ENCODE results near the gene SNX20.

Gene SNX20

DNA sequence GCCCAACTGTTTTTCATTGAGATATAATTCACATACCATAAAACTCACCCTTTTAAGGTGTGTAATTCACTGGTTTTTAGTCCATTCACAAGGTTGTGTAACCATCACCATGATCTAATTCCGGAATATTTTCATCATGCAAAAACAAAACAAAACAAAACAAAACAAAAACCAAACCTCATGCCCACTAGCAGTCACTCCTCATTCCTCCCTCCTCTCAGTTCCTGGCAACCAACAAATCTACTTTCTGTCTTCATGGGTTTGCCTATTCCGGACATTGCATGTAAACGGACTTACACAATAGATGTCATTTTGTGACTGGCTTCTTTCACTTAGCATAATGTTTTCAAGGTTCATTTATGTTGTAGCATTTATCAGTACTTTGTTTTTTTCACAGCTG is 7.8 kb upstream of the SNX20 start:
- Histone ChIP-seq H3K27me3 (replicated peaks; ENCODE audit: control insufficient read depth, insufficient read depth, low read length) (peaks cover 17% of the 10 kb centered on the region), H3K4me1 (ENCODE audit: control insufficient read depth, insufficient read depth, low read length) (peaks cover 3% of the 10 kb centered on the region), H3K9ac (ENCODE audit: low read length) (no peak overlapping the region), H3K4me3 (ENCODE audit: low read length) (no peak overlapping the region), H3K9me3 (ENCODE audit: control insufficient read depth, low read length) (no peaks in the 10 kb centered on the region), H3K36me3 (ENCODE audit: control insufficient read depth, insufficient read depth, low read length, severe bottlenecking) (no peaks in the 10 kb centered on the region)
- no peak for DNase-seq (ENCODE audit: low read depth)

- H3K4me3 ChIP-seq (ENCODE audit: low read length): no peak overlapping the region
- no peak for DNase-seq (ENCODE audit: low read depth)
- peaks cover 17% of the 10 kb centered on the region for H3K27me3 ChIP-seq (replicated peaks; ENCODE audit: control insufficient read depth, insufficient read depth, low read length)
- H3K4me1 ChIP-seq (ENCODE audit: control insufficient read depth, insufficient read depth, low read length): peaks cover 3% of the 10 kb centered on the region
- H3K9me3 ChIP-seq (ENCODE audit: control insufficient read depth, low read length): no peaks in the 10 kb centered on the region
- H3K36me3 ChIP-seq (ENCODE audit: control insufficient read depth, insufficient read depth, low read length, severe bottlenecking): no peaks in the 10 kb centered on the region
- no peak overlapping the region for H3K9ac ChIP-seq (ENCODE audit: low read length)
Measured at GRCh38 chr16:50688083-50688482, 7.0 kb upstream of the SNX20 start.

DNA sequence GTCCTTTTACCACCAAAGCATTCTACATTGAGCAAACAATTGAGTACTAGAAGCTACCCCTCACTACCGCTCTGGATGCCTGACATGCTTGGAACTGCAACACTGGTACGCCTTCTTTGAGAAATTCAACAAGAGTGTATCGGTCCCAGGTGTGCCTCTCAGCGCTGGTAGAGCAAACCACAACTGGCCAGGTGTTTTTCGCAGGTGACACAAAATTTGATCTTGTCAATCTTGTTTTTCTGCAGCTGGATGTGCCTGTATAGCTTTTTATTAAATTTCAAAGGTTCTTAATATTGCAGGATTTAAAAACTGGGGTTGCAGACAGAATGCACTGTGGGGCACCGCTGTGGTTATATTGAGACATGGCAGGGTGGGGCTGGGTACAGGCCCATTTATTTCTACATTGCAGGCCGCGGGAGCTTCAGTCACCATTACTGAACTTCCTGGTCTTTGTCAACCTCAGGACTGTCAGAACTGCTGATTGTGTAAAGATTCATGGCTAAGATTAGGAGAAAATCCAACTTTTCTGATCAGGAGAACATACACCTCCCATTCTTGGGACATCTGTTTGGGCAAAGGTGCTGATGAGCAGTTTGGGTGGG is 4.5 kb upstream of the SNX20 start:
- Histone ChIP-seq H3K9me3 (ENCODE audit: control insufficient read depth, low read length) (no peaks in the 10 kb centered on the region), H3K4me1 (ENCODE audit: control insufficient read depth, insufficient read depth, low read length) (peaks cover 3% of the 10 kb centered on the region), H3K9ac (ENCODE audit: low read length) (no peak overlapping the region), H3K27me3 (replicated peaks; ENCODE audit: control insufficient read depth, insufficient read depth, low read length) (peaks cover 20% of the 10 kb centered on the region), H3K4me3 (ENCODE audit: low read length) (no peak overlapping the region), H3K36me3 (ENCODE audit: control insufficient read depth, insufficient read depth, low read length, severe bottlenecking) (no peaks in the 10 kb centered on the region)
- no peak for DNase-seq (ENCODE audit: low read depth)

DNA sequence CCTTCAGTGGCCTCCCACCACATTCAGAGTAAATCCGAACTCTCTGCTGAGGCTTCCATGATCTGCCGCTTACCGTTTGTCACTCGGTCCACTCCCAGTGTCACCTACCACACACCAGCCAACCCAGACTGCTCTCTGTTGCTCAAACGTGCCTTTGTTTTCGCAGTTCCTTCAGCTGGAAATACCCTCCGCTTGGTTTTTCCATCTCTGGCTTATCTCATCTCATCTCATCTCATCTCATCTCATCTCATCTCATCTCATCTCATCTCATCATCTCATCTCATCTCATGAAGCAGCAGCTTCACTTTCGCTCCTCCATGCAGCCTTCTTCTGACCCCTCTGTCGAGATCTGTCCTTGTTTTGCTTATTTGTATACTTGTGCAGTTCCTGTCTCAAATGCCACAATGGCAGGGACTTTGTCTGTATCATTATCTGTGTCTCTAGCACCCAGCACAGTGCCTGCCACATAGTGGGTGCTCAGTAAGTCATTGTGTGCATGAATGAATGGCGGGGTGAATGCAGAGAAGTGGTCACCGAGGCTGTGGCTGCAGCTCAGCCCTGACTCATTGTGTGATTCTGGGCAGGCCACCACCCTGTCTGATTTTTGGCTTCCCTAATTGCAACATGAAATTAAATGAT is 3.8 kb upstream of the SNX20 start:
- no peaks in the 10 kb centered on the region for H3K36me3 ChIP-seq (ENCODE audit: control insufficient read depth, insufficient read depth, low read length, severe bottlenecking)
- H3K9me3 ChIP-seq (ENCODE audit: control insufficient read depth, low read length): no peaks in the 10 kb centered on the region
- peaks cover 20% of the 10 kb centered on the region for H3K27me3 ChIP-seq (replicated peaks; ENCODE audit: control insufficient read depth, insufficient read depth, low read length)
- H3K4me1 ChIP-seq (ENCODE audit: control insufficient read depth, insufficient read depth, low read length): peaks cover 3% of the 10 kb centered on the region
- no peak for DNase-seq (ENCODE audit: low read depth)
- H3K9ac ChIP-seq (ENCODE audit: low read length): no peak overlapping the region
- H3K4me3 ChIP-seq (ENCODE audit: low read length): no peak overlapping the region

DNA sequence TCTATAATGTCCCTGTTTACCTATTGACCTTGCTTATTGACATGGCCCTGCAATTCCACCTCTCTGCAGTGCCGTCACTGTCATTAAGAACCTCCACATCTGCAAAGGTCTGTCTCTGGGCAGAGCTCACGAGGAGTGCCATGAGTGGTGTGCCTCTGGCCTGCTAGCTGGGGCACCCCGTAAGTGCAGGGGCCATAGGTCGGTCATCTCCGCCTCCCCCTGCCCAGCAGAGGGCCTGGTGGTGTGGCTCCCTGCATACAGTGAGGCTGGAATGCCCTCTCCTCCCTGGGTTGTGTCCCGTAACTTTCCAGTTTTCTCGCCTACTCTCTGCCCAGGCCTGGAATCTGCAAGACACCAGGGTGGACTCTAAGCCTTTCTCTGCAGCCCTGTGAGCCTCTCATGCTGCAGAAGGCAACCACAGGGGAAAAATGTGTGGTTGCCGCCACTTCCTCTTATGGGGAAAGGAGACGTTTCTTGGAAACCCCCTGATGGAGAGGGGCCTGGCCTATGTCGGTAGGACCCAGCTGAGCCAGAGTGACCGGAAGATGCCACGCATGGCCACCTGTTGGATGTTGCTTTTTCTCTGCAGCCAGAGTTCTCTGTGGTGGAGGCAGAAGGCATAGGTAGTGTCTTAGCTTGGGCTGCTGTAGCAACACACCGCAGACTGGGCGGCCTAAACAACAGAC is 2.7 kb upstream of the SNX20 start:
- no peak overlapping the region for H3K4me3 ChIP-seq (ENCODE audit: low read length)
- H3K4me1 ChIP-seq (ENCODE audit: control insufficient read depth, insufficient read depth, low read length): peaks cover 3% of the 10 kb centered on the region
- no peak for DNase-seq (ENCODE audit: low read depth)
- no peaks in the 10 kb centered on the region for H3K9me3 ChIP-seq (ENCODE audit: control insufficient read depth, low read length)
- peaks cover 20% of the 10 kb centered on the region for H3K27me3 ChIP-seq (replicated peaks; ENCODE audit: control insufficient read depth, insufficient read depth, low read length)
- H3K36me3 ChIP-seq (ENCODE audit: control insufficient read depth, insufficient read depth, low read length, severe bottlenecking): no peaks in the 10 kb centered on the region
- H3K9ac ChIP-seq (ENCODE audit: low read length): no peak overlapping the region

GRCh38 chr16:50680556-50680893 is 587 bp downstream of the SNX20 start:
- no peak for DNase-seq (ENCODE audit: low read depth)
- H3K9me3 ChIP-seq (ENCODE audit: control insufficient read depth, low read length): no peaks in the 10 kb centered on the region
- H3K9ac ChIP-seq (ENCODE audit: low read length): no peak overlapping the region
- peaks cover 3% of the 10 kb centered on the region for H3K4me1 ChIP-seq (ENCODE audit: control insufficient read depth, insufficient read depth, low read length)
- peaks cover 13% of the 10 kb centered on the region for H3K27me3 ChIP-seq (replicated peaks; ENCODE audit: control insufficient read depth, insufficient read depth, low read length)
- no peaks in the 10 kb centered on the region for H3K36me3 ChIP-seq (ENCODE audit: control insufficient read depth, insufficient read depth, low read length, severe bottlenecking)
- H3K4me3 ChIP-seq (ENCODE audit: low read length): no peak overlapping the region

GRCh38 chr16:50679676-50680555 is 1.2 kb downstream of the SNX20 start:
- H3K4me1 ChIP-seq (ENCODE audit: control insufficient read depth, insufficient read depth, low read length): no peaks in the 10 kb centered on the region
- H3K9me3 ChIP-seq (ENCODE audit: control insufficient read depth, low read length): no peaks in the 10 kb centered on the region
- no peaks in the 10 kb centered on the region for H3K36me3 ChIP-seq (ENCODE audit: control insufficient read depth, insufficient read depth, low read length, severe bottlenecking)
- DNase-seq (ENCODE audit: low read depth): no peak
- H3K4me3 ChIP-seq (ENCODE audit: low read length): no peak overlapping the region
- H3K9ac ChIP-seq (ENCODE audit: low read length): no peak overlapping the region
- H3K27me3 ChIP-seq (replicated peaks; ENCODE audit: control insufficient read depth, insufficient read depth, low read length): peaks cover 18% of the 10 kb centered on the region

DNA sequence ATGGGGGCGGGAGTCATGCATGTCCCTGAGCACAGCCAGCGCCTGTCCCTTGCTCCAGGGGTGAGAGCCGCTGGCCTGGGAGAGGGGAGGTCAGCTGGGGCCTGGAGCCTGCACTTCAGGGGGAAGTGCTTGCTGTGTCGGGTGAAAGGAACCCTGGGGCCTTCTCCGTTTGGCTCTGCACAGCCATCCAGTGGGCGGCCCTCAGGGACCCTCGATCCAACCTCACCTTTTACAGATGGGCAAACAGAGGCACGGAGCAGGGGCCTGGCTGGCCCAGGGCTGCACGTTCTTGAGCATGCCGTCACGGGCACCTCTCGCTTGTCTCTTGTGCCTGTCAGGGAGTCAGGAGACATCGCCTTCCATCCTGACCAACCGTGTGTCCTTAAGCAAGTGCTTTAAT is 1.8 kb downstream of the SNX20 start:
- Histone ChIP-seq H3K4me1 (ENCODE audit: control insufficient read depth, insufficient read depth, low read length) (no peaks in the 10 kb centered on the region), H3K9me3 (ENCODE audit: control insufficient read depth, low read length) (no peaks in the 10 kb centered on the region)
- no peak for DNase-seq (ENCODE audit: low read depth)

GRCh38 chr16:50678531-50678930 is 2.6 kb downstream of the SNX20 start:
- peaks cover 18% of the 10 kb centered on the region for H3K27me3 ChIP-seq (replicated peaks; ENCODE audit: control insufficient read depth, insufficient read depth, low read length)
- H3K36me3 ChIP-seq (ENCODE audit: control insufficient read depth, insufficient read depth, low read length, severe bottlenecking): no peaks in the 10 kb centered on the region
- H3K4me3 ChIP-seq (ENCODE audit: low read length): no peak overlapping the region
- peaks cover 4% of the 10 kb centered on the region for H3K9me3 ChIP-seq (ENCODE audit: control insufficient read depth, low read length)
- H3K4me1 ChIP-seq (ENCODE audit: control insufficient read depth, insufficient read depth, low read length): no peaks in the 10 kb centered on the region
- H3K9ac ChIP-seq (ENCODE audit: low read length): no peak overlapping the region
- DNase-seq (ENCODE audit: low read depth): no peak

More for the DNA sequence above, 1.8 kb downstream of the SNX20 start:
- Histone ChIP-seq H3K36me3 (ENCODE audit: control insufficient read depth, insufficient read depth, low read length, severe bottlenecking) (no peaks in the 10 kb centered on the region), H3K27me3 (replicated peaks; ENCODE audit: control insufficient read depth, insufficient read depth, low read length) (peaks cover 18% of the 10 kb centered on the region), H3K9ac (ENCODE audit: low read length) (no peak overlapping the region), H3K4me3 (ENCODE audit: low read length) (no peak overlapping the region)

DNA sequence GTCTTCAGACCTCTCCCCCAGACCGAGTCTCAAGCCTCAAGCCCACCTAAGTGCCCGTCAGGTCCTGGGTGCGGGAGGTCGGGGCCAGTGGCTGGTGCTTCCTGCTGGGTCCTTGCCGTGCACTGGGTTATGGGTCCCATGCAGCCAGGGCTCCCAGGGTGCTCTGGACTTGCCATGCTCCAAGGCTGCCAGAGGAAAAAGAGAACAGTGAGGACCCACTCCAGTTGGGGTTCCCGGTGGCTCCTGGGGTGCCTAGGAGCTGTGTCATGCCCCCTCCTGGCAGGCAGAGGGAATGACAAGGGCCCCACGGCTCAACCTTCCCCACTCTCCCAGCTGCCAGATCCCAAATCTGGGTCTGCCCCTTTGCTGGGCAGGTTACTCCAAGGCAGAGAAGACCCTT is 3.8 kb downstream of the SNX20 start:
- no peak overlapping the region for H3K4me3 ChIP-seq (ENCODE audit: low read length)
- no peak overlapping the region for H3K9ac ChIP-seq (ENCODE audit: low read length)
- no peak for DNase-seq (ENCODE audit: low read depth)
- no peaks in the 10 kb centered on the region for H3K4me1 ChIP-seq (ENCODE audit: control insufficient read depth, insufficient read depth, low read length)
- peaks cover 18% of the 10 kb centered on the region for H3K27me3 ChIP-seq (replicated peaks; ENCODE audit: control insufficient read depth, insufficient read depth, low read length)
- H3K9me3 ChIP-seq (ENCODE audit: control insufficient read depth, low read length): peaks cover 15% of the 10 kb centered on the region
- no peaks in the 10 kb centered on the region for H3K36me3 ChIP-seq (ENCODE audit: control insufficient read depth, insufficient read depth, low read length, severe bottlenecking)

DNA sequence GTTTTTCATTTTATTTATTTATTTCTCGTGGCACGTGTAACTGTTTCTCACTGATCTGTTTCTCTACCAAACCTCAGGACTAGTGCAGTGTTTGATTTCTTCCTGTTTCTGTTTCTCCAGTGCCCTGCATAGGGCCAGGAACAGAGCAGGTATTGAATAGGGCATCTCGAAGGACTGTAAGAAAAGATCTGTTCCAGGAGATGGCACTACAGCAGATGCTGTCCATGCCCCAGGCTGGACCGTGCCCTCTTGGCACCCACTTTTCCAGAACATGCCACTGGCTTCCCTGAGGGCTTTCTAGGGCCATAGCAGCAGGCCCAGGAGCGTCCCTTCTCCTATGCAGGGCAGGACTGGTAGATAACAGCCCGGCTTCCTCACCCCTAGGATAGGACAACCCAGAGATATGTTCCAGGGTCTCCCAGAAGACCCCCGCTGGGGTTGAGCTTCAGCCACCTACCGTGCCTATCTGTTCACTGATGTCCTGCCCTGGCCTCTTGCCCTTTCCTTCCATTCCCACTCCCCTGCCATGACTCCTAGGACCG is 4.4 kb downstream of the SNX20 start:
- DNase-seq (ENCODE audit: low read depth): no peak
- H3K36me3 ChIP-seq (ENCODE audit: control insufficient read depth, insufficient read depth, low read length, severe bottlenecking): no peaks in the 10 kb centered on the region
- H3K27me3 ChIP-seq (replicated peaks; ENCODE audit: control insufficient read depth, insufficient read depth, low read length): peaks cover 18% of the 10 kb centered on the region
- no peak overlapping the region for H3K9ac ChIP-seq (ENCODE audit: low read length)
- H3K9me3 ChIP-seq (ENCODE audit: control insufficient read depth, low read length): peaks cover 21% of the 10 kb centered on the region
- H3K4me1 ChIP-seq (ENCODE audit: control insufficient read depth, insufficient read depth, low read length): no peaks in the 10 kb centered on the region
- no peak overlapping the region for H3K4me3 ChIP-seq (ENCODE audit: low read length)
